Fibroblast of villous mesenchyme (primary cell): Measurements from ENCODE around the gene OPRM1. TPM values are rescaled to one million over a fixed set of nuclear protein-coding genes. Genes with fewer than 3 reads are reported as not detected.

Source experiments
- DNase-seq: peaks from one replicate; pipeline ENCODE4 v3.0.0-alpha.2; 2010; ENCODE audit warnings: low read depth
- H3K4me3 ChIP-seq: 2 replicates; pipeline ENCODE4 v1.5.1; 2011; ENCODE audit warnings: low read depth, mild to moderate bottlenecking, low read length
- CTCF ChIP-seq: IDR thresholded peaks from 2 replicates; pipeline ENCODE4 v1.5.1; 2012; ENCODE audit warnings: low read depth, mild to moderate bottlenecking, low read length; ENCODE audit not compliant: insufficient read depth
- total RNA-seq: library from RNA; depleted of rRNA; stranded (reverse); fragments of >200 nt; gene quantifications from 2 replicates; pipeline ENCODE4 v1.2.3, GENCODE V29; 2012

OPRM1 gene
- total RNA-seq, 1 donor: not detected

- no peak for DNase-seq
- no peak overlapping the region for H3K4me3 ChIP-seq
- TF ChIP-seq CTCF: no peak
Measured at GRCh38 chr6:154289818-154290508, 250.9 kb downstream of the OPRM1 start.

GRCh38 chr6:154292066-154292465, 253.0 kb downstream of the OPRM1 start:
- DNase-seq: no peak
- no peak for TF ChIP-seq CTCF

GRCh38 chr6:154292855-154293519, 253.9 kb downstream of the OPRM1 start:
- H3K4me3 ChIP-seq: no peak overlapping the region
- no peak for TF ChIP-seq CTCF

More at GRCh38 chr6:154292066-154292465, 253.0 kb downstream of the OPRM1 start:
- H3K4me3 ChIP-seq: no peak overlapping the region

GRCh38 chr6:154295733-154296132, 256.7 kb downstream of the OPRM1 start:
- no peak for DNase-seq
- TF ChIP-seq CTCF: no peak
- no peak overlapping the region for H3K4me3 ChIP-seq

More at GRCh38 chr6:154292855-154293519, 253.9 kb downstream of the OPRM1 start:
- peak; percentile 75 for DNase-seq
